Liver (tissue), 9 donors: ENCODE results near the gene TMX3. TPM values are rescaled to one million over a fixed set of nuclear protein-coding genes. Genes with fewer than 3 reads are reported as not detected.
A peak's percentile ranks its signal among the peaks of the same experiment; 100 is the strongest.

Source experiments
- DNase-seq: peaks from one replicate; pipeline ENCODE4 v3.0.0-alpha.2; 2017; ENCODE audit warnings: low spot score
- H3K27ac ChIP-seq, 2 donors: one replicate each; pipeline ENCODE4 v1.7.0; 2013; ENCODE audit warnings: inconsistent platforms in 2 of 2, low read length in 2 of 2, control low read depth in 1 of 2, low read depth in 1 of 2, mild to moderate bottlenecking in 1 of 2
- H3K27me3 ChIP-seq, 4 donors: one replicate each; pipeline versions ENCODE4 v1.6.1 to v1.7.0; 2013; ENCODE audit warnings: low read length in 3 of 4, inconsistent platforms in 1 of 4, mild to moderate bottlenecking in 1 of 4, moderate library complexity in 1 of 4; ENCODE audit not compliant: control insufficient read depth in 4 of 4, insufficient read depth in 4 of 4
- H3K36me3 ChIP-seq, 4 donors: one replicate each; pipeline versions ENCODE4 v1.6.1 to v1.7.0; 2013; ENCODE audit warnings: low read length in 3 of 4, mild to moderate bottlenecking in 3 of 4, low read depth in 1 of 4, moderate library complexity in 1 of 4; ENCODE audit not compliant: control insufficient read depth in 4 of 4, insufficient read depth in 3 of 4
- H3K4me1 ChIP-seq, 4 donors: one replicate each; pipeline versions ENCODE4 v1.6.1 to v1.7.0; 2013; ENCODE audit warnings: low read length in 3 of 4, mild to moderate bottlenecking in 3 of 4, moderate library complexity in 1 of 4; ENCODE audit not compliant: control insufficient read depth in 4 of 4, insufficient read depth in 4 of 4
- H3K4me3 ChIP-seq, 3 donors: one replicate each; pipeline versions ENCODE4 v1.6.1 to v1.7.0; 2013; ENCODE audit warnings: low read length in 3 of 3, control low read depth in 1 of 3, low read depth in 1 of 3, mild to moderate bottlenecking in 1 of 3
- H3K9ac ChIP-seq, 2 donors: one replicate each; pipeline ENCODE4 v1.7.0; 2013; ENCODE audit warnings: low read length in 2 of 2, mild to moderate bottlenecking in 2 of 2, moderate library complexity in 2 of 2, control low read depth in 1 of 2, low read depth in 1 of 2
- H3K9me3 ChIP-seq, 4 donors: one replicate each; pipeline versions ENCODE4 v1.6.1 to v1.7.0; 2013; ENCODE audit warnings: low read length in 3 of 4; ENCODE audit not compliant: control insufficient read depth in 4 of 4
- ATF3 ChIP-seq: IDR thresholded peaks from 2 replicates; pipeline ENCODE4 v1.6.1; 2016; ENCODE audit warnings: antibody characterized with exemption
- CTCF ChIP-seq: fragments of 150-350 bp; IDR thresholded peaks from 2 replicates; pipeline ENCODE4 v1.5.1; 2017; ENCODE audit warnings: improper control_type of control experiment, low read depth, low read length; ENCODE audit not compliant: missing input control
- EGR1 ChIP-seq, 2 donors: IDR thresholded peaks; 2 replicates each; pipeline ENCODE4 v1.6.1; 2016 to 2018; ENCODE audit warnings: antibody characterized with exemption in 2 of 2, low read depth in 2 of 2
- FOXA1 ChIP-seq: IDR thresholded peaks from 2 replicates; pipeline ENCODE4 v1.6.1; 2016; ENCODE audit warnings: antibody characterized with exemption
- FOXA2 ChIP-seq: IDR thresholded peaks from 2 replicates; pipeline ENCODE4 v1.6.1; 2016; ENCODE audit warnings: antibody characterized with exemption
- GABPA ChIP-seq, 2 donors: IDR thresholded peaks in 1 of 2; conservative IDR thresholded peaks in 1 of 2; 2 replicates each; pipeline ENCODE4 v1.6.1; 2016; ENCODE audit warnings: antibody characterized with exemption in 2 of 2, mild to moderate bottlenecking in 1 of 2, moderate library complexity in 1 of 2
- HNF4A ChIP-seq, 2 donors: conservative IDR thresholded peaks; 2 replicates each; pipeline ENCODE4 v1.6.1; 2016; ENCODE audit warnings: antibody characterized with exemption in 2 of 2, mild to moderate bottlenecking in 2 of 2
- HNF4G ChIP-seq: IDR thresholded peaks from 2 replicates; pipeline ENCODE4 v1.6.1; 2016; ENCODE audit warnings: antibody characterized with exemption
- JUND ChIP-seq, 2 donors: IDR thresholded peaks; 2 replicates each; pipeline ENCODE4 v1.6.1; 2016; ENCODE audit warnings: antibody characterized with exemption in 2 of 2
- RAD21 ChIP-seq, 2 donors: IDR thresholded peaks; 2 replicates each; pipeline ENCODE4 v1.6.1; 2016; ENCODE audit warnings: antibody characterized with exemption in 2 of 2, mild to moderate bottlenecking in 2 of 2
- RXRA ChIP-seq, 2 donors: IDR thresholded peaks; 2 replicates each; pipeline ENCODE4 v1.6.1; 2017 to 2018; ENCODE audit warnings: antibody characterized with exemption in 2 of 2, mild to moderate bottlenecking in 1 of 2
- SP1 ChIP-seq: IDR thresholded peaks from 2 replicates; pipeline ENCODE4 v1.6.1; 2018; ENCODE audit warnings: antibody characterized with exemption, mild to moderate bottlenecking
- TAF1 ChIP-seq: conservative IDR thresholded peaks from 2 replicates; pipeline ENCODE4 v1.6.1; 2016; ENCODE audit warnings: antibody characterized with exemption, mild to moderate bottlenecking
- YY1 ChIP-seq: IDR thresholded peaks from 2 replicates; pipeline ENCODE4 v1.6.1; 2016; ENCODE audit warnings: antibody characterized with exemption, mild to moderate bottlenecking
- WGBS: extraction: QIAGEN DNeasy Blood & Tissue Kit; methylation state at CpG from one replicate; pipeline ENCODE4 v1.1.7; 2013; 5-methylcytosine and 5-hydroxymethylcytosine counted together
- polyA plus RNA-seq, 2 donors: library from polyadenylated mRNA; stranded (reverse) in 1 of 2; unstranded in 1 of 2; fragments of 200-250 nt in 1 of 2; fragments of >200 nt in 1 of 2; fragmentation: Nextera tagmentation in 1 of 2; extraction: Ambion mirVana in 1 of 2; gene quantifications; one replicate each; pipeline versions ENCODE4 v1.2.1 to v1.2.3, GENCODE V29; 2013 to 2015
- total RNA-seq, 2 donors: library from RNA; depleted of rRNA; stranded (reverse); fragments of >200 nt; gene quantifications; one replicate each; pipeline ENCODE4 v1.2.3, GENCODE V29; 2014
- TF ChIP-seq, protein P1 (sequence below): IDR thresholded peaks from 2 replicates; pipeline ENCODE4 v1.6.1; 2016; ENCODE audit warnings: antibody characterized with exemption
- TF ChIP-seq, protein P2 (sequence below): IDR thresholded peaks from 2 replicates; pipeline ENCODE4 v1.6.1; 2016; ENCODE audit warnings: antibody characterized with exemption, mild to moderate bottlenecking
- donor health status: healthy.
- donor health status: healthy.
- donor health status: healthy.
- donor health status: healthy.
- donor health status: healthy.

Gene TMX3
- total and polyA plus RNA-seq, 4 donors = 9.0 to 38.6 (median 20.3) TPM

GRCh38 chr18:68679528-68679927 lies 35.4 kb downstream of the TMX3 start:
- H3K9me3 ChIP-seq = no peaks in the 10 kb centered on the region
- H3K9ac ChIP-seq = no peak overlapping the region
- peak overlapping the region in 1 of 2 donors; percentile 54 for H3K27ac ChIP-seq
- no peak for DNase-seq
- H3K4me1 ChIP-seq = peaks cover 2 to 6% (median 4%) of the 10 kb centered on the region in 4 donors
- 63% methylated on average over 1 of the region's 1 CpG for WGBS
- H3K27me3 ChIP-seq = no peaks in the 10 kb centered on the region
- H3K36me3 ChIP-seq = peaks cover 1 to 30% (median 26%) of the 10 kb centered on the region in 4 donors
- TF ChIP-seq YY1 = peak; percentile 64
- no peak for TF ChIP-seq ATF3
- H3K4me3 ChIP-seq = no peak overlapping the region

GRCh38 chr18:68676913-68677312 lies 38.0 kb downstream of the TMX3 start:
- Histone ChIP-seq H3K27me3 (no peaks in the 10 kb centered on the region), H3K36me3 (peaks cover 1 to 26% (median 17%) of the 10 kb centered on the region in 4 donors), H3K9ac (no peak overlapping the region), H3K27ac (no peak overlapping the region), H3K4me3 (no peak overlapping the region), H3K9me3 (no peaks in the 10 kb centered on the region), H3K4me1 (peaks cover 2 to 6% (median 4%) of the 10 kb centered on the region in 4 donors)
- peak; percentile 38 to 44 for TF ChIP-seq RAD21 (IDR thresholded peaks at IDR 0.05)
- no peak for TF ChIP-seq RXRA (IDR thresholded peaks at IDR 0.05)
- no peak for TF ChIP-seq FOXA1
- DNase-seq = no peak
- WGBS = 68% methylated on average over 2 of the region's 2 CpGs

GRCh38 chr18:68667121-68667520 lies 47.8 kb downstream of the TMX3 start:
- Histone ChIP-seq H3K27me3 (no peaks in the 10 kb centered on the region), H3K4me3 (no peak overlapping the region), H3K27ac (no peak overlapping the region), H3K9me3 (no peaks in the 10 kb centered on the region), H3K36me3 (no peaks in the 10 kb centered on the region), H3K4me1 (no peaks in the 10 kb centered on the region), H3K9ac (no peak overlapping the region)
- no peak for DNase-seq
- WGBS = 83% methylated on average over 5 of the region's 5 CpGs
- TF ChIP-seq, protein P1, sequence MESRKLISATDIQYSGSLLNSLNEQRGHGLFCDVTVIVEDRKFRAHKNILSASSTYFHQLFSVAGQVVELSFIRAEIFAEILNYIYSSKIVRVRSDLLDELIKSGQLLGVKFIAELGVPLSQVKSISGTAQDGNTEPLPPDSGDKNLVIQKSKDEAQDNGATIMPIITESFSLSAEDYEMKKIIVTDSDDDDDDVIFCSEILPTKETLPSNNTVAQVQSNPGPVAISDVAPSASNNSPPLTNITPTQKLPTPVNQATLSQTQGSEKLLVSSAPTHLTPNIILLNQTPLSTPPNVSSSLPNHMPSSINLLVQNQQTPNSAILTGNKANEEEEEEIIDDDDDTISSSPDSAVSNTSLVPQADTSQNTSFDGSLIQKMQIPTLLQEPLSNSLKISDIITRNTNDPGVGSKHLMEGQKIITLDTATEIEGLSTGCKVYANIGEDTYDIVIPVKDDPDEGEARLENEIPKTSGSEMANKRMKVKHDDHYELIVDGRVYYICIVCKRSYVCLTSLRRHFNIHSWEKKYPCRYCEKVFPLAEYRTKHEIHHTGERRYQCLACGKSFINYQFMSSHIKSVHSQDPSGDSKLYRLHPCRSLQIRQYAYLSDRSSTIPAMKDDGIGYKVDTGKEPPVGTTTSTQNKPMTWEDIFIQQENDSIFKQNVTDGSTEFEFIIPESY = no peak
- TF ChIP-seq, protein P2, sequence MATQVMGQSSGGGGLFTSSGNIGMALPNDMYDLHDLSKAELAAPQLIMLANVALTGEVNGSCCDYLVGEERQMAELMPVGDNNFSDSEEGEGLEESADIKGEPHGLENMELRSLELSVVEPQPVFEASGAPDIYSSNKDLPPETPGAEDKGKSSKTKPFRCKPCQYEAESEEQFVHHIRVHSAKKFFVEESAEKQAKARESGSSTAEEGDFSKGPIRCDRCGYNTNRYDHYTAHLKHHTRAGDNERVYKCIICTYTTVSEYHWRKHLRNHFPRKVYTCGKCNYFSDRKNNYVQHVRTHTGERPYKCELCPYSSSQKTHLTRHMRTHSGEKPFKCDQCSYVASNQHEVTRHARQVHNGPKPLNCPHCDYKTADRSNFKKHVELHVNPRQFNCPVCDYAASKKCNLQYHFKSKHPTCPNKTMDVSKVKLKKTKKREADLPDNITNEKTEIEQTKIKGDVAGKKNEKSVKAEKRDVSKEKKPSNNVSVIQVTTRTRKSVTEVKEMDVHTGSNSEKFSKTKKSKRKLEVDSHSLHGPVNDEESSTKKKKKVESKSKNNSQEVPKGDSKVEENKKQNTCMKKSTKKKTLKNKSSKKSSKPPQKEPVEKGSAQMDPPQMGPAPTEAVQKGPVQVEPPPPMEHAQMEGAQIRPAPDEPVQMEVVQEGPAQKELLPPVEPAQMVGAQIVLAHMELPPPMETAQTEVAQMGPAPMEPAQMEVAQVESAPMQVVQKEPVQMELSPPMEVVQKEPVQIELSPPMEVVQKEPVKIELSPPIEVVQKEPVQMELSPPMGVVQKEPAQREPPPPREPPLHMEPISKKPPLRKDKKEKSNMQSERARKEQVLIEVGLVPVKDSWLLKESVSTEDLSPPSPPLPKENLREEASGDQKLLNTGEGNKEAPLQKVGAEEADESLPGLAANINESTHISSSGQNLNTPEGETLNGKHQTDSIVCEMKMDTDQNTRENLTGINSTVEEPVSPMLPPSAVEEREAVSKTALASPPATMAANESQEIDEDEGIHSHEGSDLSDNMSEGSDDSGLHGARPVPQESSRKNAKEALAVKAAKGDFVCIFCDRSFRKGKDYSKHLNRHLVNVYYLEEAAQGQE = no peak
- TF ChIP-seq GABPA (IDR thresholded peaks at IDR 0.05 in 1 of 2, conservative IDR thresholded peaks at IDR 0.05 in 1 of 2) (no peak), JUND (IDR thresholded peaks at IDR 0.05) (no peak), FOXA2 (no peak), HNF4G (no peak), HNF4A (conservative IDR thresholded peaks at IDR 0.05) (no peak), SP1 (no peak), TAF1 (no peak), EGR1 (IDR thresholded peaks at IDR 0.05; ENCODE audit: low read depth in 2 of 2) (no peak), RAD21 (IDR thresholded peaks at IDR 0.05) (no peak), YY1 (no peak), CTCF (no peak)
